GM19023 (cell line): Measurements from ENCODE around the gene KDELR3.

ENCODE experiments used
- ATAC-seq: cut with Tn5 transposase; IDR thresholded peaks from one replicate; pipeline ENCODE4 v1.9.1; 2021; ENCODE audit warnings: mild to moderate bottlenecking, moderate library complexity; ENCODE audit not compliant: unreplicated experiment

Gene KDELR3

GRCh38 chr22:38506118-38506962 lies 38.4 kb downstream of the KDELR3 start, which contains the start of gene DDX17:
Gene DDX17 (minus strand): TSS chr22:38506311.
- peak; percentile 77 for ATAC-seq

GRCh38 chr22:38510416-38510970 lies 42.6 kb downstream of the KDELR3 start:
- ATAC-seq: no peak

GRCh38 chr22:38513063-38513462 lies 45.2 kb downstream of the KDELR3 start:
- no peak for ATAC-seq

- no peak for ATAC-seq
Measured at GRCh38 chr22:38518620-38519019, 50.7 kb downstream of the KDELR3 start.

- ATAC-seq: no peak
Measured at GRCh38 chr22:38519453-38520250, 51.8 kb downstream of the KDELR3 start.

GRCh38 chr22:38523029-38523428 lies 55.1 kb downstream of the KDELR3 start:
- no peak for ATAC-seq

GRCh38 chr22:38523479-38523878 lies 55.6 kb downstream of the KDELR3 start:
- ATAC-seq: no peak

GRCh38 chr22:38524429-38524828 lies 56.5 kb downstream of the KDELR3 start:
- no peak for ATAC-seq

- ATAC-seq: no peak
Measured at GRCh38 chr22:38531251-38531938, 63.5 kb downstream of the KDELR3 start.
